Psoas muscle (tissue), 8 donors: Measurements from ENCODE around the gene UBN1. TPM values are rescaled to one million over a fixed set of nuclear protein-coding genes. Genes with fewer than 3 reads are reported as not detected.

Experiments used
- ATAC-seq, 4 donors: fragments of 200-7000 bp; cut with Tn5 transposase; one replicate each; pipeline ENCODE4 v1.9.1; 2020; ENCODE audit warnings: moderate library complexity in 3 of 4, mild to moderate bottlenecking in 2 of 4
- DNase-seq, 2 donors: peaks; one replicate each; pipeline ENCODE4 v3.0.0-alpha.2; 2020
- H3K27ac ChIP-seq: fragments of 200-600 bp; one replicate; pipeline ENCODE4 v1.8.0; 2022
- H3K27me3 ChIP-seq, 3 donors: fragments of 200-600 bp in 1 of 3; one replicate each; pipeline versions ENCODE4 v1.6.1 to v1.8.0; 2013 to 2022; ENCODE audit warnings: low read length in 2 of 3, mild to moderate bottlenecking in 2 of 3, moderate library complexity in 1 of 3; ENCODE audit not compliant: insufficient read depth in 3 of 3
- H3K36me3 ChIP-seq, 2 donors: fragments of 200-600 bp in 1 of 2; one replicate each; pipeline versions ENCODE4 v1.6.1 to v1.8.0; 2013 to 2022; ENCODE audit warnings: low read depth in 1 of 2, mild to moderate bottlenecking in 1 of 2, moderate library complexity in 1 of 2; ENCODE audit not compliant: insufficient read depth in 1 of 2
- H3K4me1 ChIP-seq: fragments of 200-600 bp; one replicate; pipeline ENCODE4 v1.8.0; 2022
- H3K4me3 ChIP-seq: fragments of 200-600 bp; one replicate; pipeline ENCODE4 v1.8.0; 2022; ENCODE audit warnings: mild to moderate bottlenecking
- H3K9me3 ChIP-seq: fragments of 200-600 bp; one replicate; pipeline ENCODE4 v1.8.0; 2022
- WGBS, 3 donors: extraction: QIAGEN DNeasy Blood & Tissue Kit; methylation state at CpG; one replicate each; pipeline versions ENCODE4 v1.1.6 to v1.1.7; 2013; 5-methylcytosine and 5-hydroxymethylcytosine counted together
- intact Hi-C, 2 donors: fragments of 100-400 bp; cut with DNase I; formaldehyde crosslinking; loops; one replicate each; pipeline versions ENCODE4 v1.11.0 to v1.14.2; 2022
- polyA plus RNA-seq, 3 donors: library from polyadenylated mRNA; stranded (reverse); fragments of 200-250 nt; gene quantifications; one replicate each; pipeline ENCODE4 v1.2.3, GENCODE V29; 2013
- total RNA-seq, 4 donors: library from RNA; stranded (reverse); fragmentation: NEBNext Ultra II Directional in 2 of 4; extraction: Animal tissue kit (Norgen Biotek cat#: 25700) in 2 of 4; gene quantifications; one replicate each; pipeline versions ENCODE4 v1.2.1 to v1.2.4, GENCODE V29; 2021 to 2023
- TF ChIP-seq, protein P1 (sequence below): fragments of 200-600 bp; IDR thresholded peaks from one replicate; pipeline ENCODE4 v1.8.0; 2022; ENCODE audit warnings: antibody characterized with exemption
- donor health status: healthy with polysubstance abuse.
- donor health status: DM: no; HTN: no; CAD: no; lungs with moderate emphysema.
- donor health status: Bipolar disorder and iron deficiency.
- donor health status: healthy.
- donor health status: DM: yes; HTN: yes; CAD: no.
- donor health status: DM: no; HTN: no; CAD: no.
- donor health status: DM: no; HTN: no; CAD: no.
- donor health status: DM: yes; HTN: yes; CAD: no.

UBN1 gene
- total and polyA plus RNA-seq, 7 donors, result 9.1 to 33.3 (median 25.7) TPM

DNA sequence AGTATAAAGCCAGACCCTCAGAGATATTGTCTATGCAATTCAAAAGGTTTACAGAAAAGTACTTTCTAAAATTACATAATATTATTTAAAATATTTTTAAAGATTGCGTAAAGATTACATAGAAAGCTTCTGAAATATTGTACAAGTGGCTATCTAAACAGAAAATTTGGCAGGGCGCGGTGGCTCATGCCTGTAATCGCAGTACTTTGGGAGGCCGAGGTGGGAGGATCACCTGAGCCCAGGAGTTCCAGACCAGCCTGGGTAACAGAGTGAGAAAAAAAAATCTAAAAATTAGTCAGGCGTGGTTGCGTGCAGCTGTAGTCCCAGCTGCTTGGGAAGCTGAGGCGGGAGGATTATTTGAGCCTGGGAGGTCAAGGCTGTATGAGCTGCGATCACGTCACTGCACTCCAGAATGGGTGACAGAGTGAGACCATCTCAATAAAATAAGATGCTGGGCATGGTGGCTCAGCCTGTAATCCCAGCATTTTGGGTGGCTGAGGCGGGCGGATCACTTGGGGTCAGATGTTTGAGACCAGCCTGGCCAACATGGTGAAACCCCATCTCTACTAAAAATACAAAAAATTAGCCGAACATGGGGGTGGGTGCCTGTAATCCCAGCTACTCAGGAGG lies 18.1 kb downstream of the UBN1 start:
- 91 to 95% (median 93%) methylated on average over 13 of the region's 13 CpGs for WGBS, 3 donors
- TF ChIP-seq, protein P1, sequence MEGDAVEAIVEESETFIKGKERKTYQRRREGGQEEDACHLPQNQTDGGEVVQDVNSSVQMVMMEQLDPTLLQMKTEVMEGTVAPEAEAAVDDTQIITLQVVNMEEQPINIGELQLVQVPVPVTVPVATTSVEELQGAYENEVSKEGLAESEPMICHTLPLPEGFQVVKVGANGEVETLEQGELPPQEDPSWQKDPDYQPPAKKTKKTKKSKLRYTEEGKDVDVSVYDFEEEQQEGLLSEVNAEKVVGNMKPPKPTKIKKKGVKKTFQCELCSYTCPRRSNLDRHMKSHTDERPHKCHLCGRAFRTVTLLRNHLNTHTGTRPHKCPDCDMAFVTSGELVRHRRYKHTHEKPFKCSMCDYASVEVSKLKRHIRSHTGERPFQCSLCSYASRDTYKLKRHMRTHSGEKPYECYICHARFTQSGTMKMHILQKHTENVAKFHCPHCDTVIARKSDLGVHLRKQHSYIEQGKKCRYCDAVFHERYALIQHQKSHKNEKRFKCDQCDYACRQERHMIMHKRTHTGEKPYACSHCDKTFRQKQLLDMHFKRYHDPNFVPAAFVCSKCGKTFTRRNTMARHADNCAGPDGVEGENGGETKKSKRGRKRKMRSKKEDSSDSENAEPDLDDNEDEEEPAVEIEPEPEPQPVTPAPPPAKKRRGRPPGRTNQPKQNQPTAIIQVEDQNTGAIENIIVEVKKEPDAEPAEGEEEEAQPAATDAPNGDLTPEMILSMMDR, result no peak
- Histone ChIP-seq H3K36me3 (peaks cover 6 to 38% of the 10 kb centered on the region in 2 donors), H3K4me3 (no peak overlapping the region), H3K27me3 (no peaks in the 10 kb centered on the region), H3K9me3 (no peaks in the 10 kb centered on the region), H3K27ac (no peak overlapping the region), H3K4me1 (peaks cover 29% of the 10 kb centered on the region)
- intact Hi-C loops, result no loop called here
- DNase-seq (no peak), ATAC-seq (no peak)

DNA sequence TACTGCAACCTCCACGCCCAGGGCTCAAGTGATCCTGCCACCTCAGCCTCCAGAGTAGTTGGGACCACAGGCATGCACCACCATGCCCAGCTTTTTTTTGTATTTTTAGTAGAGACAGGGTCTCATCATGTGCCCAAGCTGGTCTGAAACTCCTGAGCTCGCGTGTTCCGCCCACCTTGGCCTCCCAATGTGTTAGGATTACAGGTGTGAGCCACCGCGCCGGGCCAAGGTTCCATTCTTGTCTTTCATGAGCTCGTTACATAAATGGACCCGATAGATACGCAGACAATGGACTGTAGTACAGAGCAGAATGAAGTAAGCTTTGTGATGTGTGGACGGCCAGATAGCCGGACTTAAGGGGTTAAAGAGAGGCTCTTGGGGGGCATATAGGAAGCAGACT lies 19.3 kb downstream of the UBN1 start:
- TF ChIP-seq, protein P1, result no peak
- no peaks in the 10 kb centered on the region for H3K27me3 ChIP-seq
- peaks cover 34% of the 10 kb centered on the region for H3K4me1 ChIP-seq
- 94 to 98% (median 97%) methylated on average over 12 of the region's 12 CpGs for WGBS, 3 donors
- no peak overlapping the region for H3K27ac ChIP-seq
- no peak overlapping the region for H3K4me3 ChIP-seq
- H3K9me3 ChIP-seq, result no peaks in the 10 kb centered on the region
- ATAC-seq, result no peak
- H3K36me3 ChIP-seq, result peaks cover 0 to 38% of the 10 kb centered on the region in 2 donors
- DNase-seq, result no peak
- intact Hi-C loops, result no loop called here

DNA sequence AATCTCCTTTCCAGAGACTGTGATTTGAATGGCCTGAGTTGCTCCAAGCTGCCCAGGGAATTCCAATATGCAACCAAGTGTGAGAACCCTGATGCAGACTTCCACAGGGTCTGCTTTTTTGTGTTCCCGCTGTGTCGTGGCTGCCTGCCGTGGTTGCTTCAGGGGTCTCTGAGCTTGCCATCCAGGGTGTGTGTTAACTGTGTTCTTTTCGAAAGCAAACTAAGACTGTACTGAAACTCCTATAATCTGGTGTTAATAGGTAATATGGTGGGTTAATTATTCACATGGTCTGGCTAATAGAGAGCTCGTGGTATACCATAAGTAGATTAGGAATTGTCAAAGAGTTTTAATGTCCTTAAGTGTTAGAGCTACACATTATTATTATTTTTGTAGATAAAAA lies 20.7 kb downstream of the UBN1 start:
- intact Hi-C loops, result no loop called here
- no peak for ATAC-seq
- TF ChIP-seq, protein P1, result no peak
- peaks cover under 1 to 43% of the 10 kb centered on the region in 2 donors for H3K36me3 ChIP-seq
- no peak overlapping the region for H3K4me3 ChIP-seq
- H3K27me3 ChIP-seq, result no peaks in the 10 kb centered on the region
- DNase-seq, result no peak
- H3K9me3 ChIP-seq, result no peaks in the 10 kb centered on the region
- WGBS, 3 donors, result 91 to 98% (median 93%) methylated on average over 5 of the region's 5 CpGs
- peaks cover 22% of the 10 kb centered on the region for H3K4me1 ChIP-seq
- H3K27ac ChIP-seq, result no peak overlapping the region

DNA sequence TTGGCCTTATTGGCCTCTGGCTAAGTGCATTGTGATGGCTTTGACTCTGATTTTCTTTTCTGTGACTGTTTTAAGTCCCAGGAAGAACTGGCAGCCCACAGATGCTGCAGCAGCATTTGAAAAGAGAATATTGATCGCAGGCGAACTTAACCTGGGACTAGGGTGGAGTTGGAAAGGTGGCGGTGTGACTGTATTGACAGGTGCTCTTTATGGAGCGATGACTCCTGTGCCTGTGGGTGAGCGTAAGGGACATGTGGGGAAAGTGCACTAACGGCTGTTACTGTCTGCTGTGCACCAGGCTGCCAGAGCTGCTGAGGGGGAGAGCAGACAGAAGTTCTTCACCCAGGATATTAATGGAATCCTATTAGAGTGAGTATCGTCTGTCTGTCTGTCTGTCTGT lies 21.3 kb downstream of the UBN1 start:
- intact Hi-C loops, result no loop called here
- H3K36me3 ChIP-seq, result peaks cover 4 to 48% of the 10 kb centered on the region in 2 donors
- ATAC-seq, result peak in 2 of 4 donors; percentile 47 to 58

More for the DNA sequence above, 21.3 kb downstream of the UBN1 start:
- Histone ChIP-seq H3K4me1 (peaks cover 17% of the 10 kb centered on the region), H3K9me3 (no peaks in the 10 kb centered on the region), H3K4me3 (no peak overlapping the region), H3K27ac (no peak overlapping the region), H3K27me3 (no peaks in the 10 kb centered on the region)
- DNase-seq, result no peak
- WGBS, 3 donors, result 84 to 97% (median 87%) methylated on average over 7 of the region's 7 CpGs
- TF ChIP-seq, protein P1, result no peak
